ENCODE measurements around the gene TBXA2R.
A peak's percentile ranks its signal among the peaks of the same experiment; 100 is the strongest.
"Not testable (repeated sequence)": the region's sequence is repeated elsewhere in the genome, so short reads cannot be mapped to it uniquely, and the experiment has no call there.

Gene TBXA2R

DNA sequence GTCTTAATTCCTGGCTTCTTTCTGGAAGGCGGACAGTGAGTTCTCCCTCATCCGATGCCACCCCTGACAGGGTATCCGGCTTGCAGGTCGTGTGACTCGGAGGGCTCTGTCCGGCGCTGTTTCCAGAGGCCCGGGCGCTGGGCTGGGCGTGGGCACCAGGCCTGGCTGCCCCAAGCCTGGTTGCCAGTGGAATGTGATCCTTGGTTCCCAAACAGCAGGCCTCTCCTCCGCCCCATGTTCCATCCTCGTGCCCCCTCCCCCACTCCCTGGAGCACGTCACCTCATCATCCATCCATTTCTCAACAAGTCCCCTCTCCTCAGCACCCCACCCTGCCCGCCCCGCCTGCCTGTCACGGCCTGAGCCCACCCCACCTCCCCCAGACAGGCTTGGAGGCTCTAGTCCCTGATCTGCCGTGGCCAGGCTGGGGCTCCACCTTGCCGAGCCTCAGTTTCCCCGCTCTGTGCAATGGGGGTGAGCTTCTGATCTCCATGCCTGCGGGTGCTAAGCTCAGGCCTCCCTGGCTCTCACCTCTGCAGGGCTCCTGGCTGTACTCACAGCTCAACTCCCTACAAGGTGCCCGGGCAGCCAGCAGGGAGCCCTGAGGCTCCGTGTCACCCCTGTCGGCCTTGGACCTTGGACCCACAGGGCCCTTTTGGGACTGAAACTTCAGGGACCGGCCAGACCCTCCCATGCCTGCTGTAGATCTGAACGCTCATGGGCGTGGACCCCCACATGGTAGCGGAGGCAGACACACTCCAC is 2.3 kb downstream of the TBXA2R start:
- no peak for DNase-seq

DNA sequence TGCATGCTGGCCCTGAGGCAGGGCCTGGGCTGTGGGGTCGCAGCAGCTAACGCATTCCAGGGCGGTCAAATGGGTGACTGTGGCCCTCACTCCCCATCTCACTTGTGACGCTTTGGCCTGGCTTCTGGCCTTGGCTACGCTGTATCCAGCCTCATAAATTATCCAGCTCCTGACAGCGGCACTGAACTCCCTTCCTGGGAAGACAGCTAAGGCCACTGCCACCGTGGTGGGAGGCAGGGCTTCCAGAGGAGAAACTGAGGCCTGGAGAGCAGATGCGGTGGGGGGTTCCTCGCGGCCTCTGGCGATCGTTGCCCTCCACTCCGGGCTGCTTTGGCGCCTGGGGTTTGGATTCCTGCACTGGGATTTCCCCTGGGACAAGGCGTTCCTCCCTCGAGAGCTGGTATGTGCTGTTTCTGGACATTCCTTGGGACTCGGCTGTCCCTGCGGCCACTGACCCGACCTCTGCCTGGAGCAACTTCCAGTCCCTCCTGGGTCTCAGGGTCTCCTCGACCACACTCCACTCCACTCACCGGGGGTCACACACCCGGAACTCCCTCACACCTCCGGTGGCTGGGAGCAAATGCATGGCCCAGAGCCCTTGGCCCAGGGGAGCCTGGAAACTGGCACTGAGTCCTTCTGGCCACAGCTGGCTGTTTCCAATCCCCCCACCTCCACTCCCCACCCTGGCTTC is 3.4 kb downstream of the TBXA2R start:
- no peak for DNase-seq

DNA sequence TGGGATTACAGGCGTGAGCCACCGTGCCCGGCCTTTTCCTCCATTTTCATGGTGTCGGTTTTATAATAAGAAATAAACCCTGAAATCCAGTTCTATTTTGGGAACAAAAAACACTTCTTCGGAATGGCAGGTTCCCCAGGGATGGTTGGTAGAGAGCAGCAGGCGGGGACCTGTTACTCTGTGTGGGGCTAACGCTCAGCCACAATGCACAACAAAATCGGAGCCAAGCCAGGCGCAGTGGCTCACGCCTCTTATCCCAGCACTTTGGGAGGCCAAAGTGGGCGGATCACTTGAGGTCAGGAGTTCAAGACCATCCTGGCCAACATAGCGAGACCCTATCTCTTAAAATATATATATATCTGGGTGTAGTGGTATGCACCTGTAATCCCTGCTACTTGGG is 5.7 kb downstream of the TBXA2R start:
- no peak for DNase-seq

DNA sequence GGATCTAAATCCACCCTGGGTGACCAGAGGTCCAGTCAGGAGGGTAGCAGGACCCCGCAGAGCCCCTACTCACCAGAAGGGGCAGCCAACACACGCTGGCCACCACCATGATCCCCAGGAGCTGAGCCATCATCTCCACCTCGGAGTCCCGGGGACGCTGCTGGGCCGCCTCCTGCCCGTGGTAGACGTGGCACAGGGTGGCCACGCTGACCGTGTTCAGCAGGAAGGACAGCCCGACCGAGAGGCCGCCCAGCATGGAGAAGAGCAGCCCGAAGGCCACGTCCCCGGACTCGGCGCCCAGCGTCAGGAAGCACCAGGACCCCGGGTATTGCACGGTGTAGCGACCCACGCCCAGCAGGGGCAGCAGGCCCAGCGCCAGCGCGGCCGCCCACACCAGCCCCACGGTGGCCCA is 6.9 kb downstream of the TBXA2R start:
- DNase-seq = no peak

DNA sequence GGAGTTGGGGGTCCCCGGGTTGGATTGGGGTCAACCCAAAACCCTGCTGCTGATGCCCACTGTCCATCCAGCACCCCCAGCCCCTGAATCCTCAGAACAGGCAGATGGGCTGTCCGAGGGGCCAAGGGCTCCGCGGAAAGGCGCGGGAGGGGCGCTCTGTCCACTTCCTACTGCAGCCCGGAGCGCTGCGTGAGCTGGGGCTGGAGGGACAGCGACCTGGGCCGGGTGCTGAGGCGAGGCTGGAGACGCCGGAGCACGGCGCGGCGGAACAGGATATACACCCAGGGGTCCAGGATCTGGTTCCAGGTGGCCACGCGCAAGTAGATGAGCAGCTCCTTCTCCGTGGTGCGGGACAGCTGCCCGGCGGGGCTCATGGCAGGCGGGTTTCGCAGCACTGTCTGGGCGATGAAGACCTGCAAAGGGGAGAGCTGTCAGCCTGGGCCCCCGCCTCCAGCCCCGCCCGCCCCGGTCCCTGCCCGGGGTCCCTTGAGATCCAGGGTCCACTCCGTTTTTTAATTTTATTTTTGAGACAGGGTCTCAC is 11.1 kb downstream of the TBXA2R start:
- no peak for DNase-seq

DNA sequence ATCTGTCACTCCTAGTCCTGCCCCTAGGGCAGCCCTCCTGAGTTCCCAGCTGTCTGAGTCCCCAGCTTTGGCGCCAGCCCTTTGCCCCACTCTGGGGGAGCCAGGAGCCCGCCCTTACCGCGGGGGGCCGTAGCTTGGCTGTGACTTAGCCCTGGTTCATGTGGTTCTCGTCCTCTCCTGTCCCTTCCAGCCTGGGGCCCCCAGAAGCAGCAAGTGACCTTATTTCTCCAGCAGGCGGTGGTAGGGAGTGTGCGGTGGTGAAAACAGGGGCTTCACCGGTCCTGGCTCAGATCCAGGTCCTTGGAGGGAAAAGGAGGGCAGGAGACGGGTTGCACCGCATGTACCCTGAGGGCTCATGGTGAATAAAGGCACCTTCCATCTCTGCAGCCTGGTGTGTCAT is 13.5 kb downstream of the TBXA2R start:
- no peak for DNase-seq

DNA sequence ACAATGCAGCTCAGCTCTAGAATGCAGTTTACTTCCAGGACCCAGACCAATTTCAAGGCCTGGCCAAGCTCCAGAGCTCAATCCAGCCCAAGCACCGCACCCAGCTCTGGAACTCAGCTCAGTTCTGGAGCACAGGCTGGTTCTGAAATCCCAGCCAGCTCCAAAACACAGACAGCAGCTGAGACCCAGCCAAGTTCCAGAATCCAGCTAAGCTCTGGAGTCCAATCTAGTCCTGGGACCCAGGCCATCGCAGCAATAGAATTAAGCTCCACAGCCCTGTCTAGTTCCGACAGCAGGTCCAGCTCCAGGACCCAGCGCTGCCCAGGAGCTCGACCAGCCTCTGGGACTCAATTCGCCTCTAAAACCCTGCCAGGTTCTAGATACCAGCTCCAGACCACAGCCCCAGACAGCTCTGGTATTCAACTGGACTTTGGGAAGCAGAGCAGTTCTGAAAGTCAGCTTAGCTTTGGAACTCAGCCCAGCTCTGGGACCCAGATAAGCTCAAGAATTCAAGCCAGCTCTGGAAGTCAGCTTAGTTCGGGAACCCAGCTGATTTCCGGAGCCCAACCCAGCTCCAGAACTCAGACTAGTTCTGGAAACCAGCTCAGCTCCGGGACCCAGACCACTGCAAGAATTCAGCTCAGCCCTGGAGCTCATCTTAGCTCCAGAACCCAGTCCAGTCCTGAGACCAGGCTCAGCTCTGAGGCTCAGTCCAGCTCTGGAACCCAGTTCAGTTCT is 14.6 kb downstream of the TBXA2R start:
- no peak for DNase-seq

DNA sequence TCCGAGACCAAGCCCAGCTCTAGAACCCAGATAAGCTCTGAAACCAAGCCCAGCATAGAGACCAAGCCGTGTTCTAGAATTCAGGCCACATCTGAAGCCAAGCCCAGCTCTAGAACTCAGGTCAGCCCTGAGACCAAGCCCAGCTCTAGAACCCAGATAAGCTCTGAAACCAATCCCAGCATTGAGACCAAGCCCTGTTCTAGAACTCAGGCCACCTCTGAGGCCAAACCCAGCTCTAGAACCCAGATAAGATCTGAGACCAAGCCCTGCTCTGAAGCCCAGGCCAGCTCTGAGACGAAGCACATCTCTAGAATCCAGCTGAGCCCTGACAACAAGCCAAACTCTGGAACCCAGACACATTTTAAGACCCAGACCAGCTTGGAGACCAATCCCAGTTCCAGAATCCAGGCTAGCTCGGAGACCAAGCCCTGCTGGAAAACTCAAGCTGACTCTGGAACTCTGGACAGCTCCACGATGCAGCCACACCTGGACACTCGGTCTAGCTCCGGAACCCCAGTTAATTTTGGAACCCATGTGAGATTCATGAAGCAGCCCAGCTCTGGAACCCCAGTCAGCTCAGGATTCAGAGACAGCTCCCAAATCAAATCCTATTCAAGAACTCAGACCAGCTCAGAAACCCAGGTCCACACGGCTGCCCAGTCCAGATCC is 15.6 kb downstream of the TBXA2R start:
- DNase-seq = no peak

DNA sequence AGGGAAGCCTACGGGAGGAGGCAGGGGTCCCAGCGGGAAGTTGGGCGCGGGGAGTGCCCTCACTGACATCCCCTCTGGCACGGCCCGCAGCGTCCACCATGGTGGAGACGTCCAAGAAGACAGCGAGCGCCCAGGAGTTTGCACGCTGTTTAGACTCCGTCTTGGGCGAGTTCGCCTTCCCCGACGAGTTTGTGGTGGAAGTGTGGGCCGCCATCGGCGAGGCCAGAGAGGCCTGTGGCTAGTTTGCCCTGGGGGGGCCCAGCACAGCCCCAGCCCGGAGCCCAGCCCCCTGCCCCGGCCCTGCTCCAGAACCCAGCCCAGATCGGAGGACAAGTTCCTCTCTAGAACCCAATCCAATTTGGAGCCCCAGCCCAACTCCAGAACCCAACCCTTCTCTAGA is 16.7 kb downstream of the TBXA2R start:
- DNase-seq = no peak

DNA sequence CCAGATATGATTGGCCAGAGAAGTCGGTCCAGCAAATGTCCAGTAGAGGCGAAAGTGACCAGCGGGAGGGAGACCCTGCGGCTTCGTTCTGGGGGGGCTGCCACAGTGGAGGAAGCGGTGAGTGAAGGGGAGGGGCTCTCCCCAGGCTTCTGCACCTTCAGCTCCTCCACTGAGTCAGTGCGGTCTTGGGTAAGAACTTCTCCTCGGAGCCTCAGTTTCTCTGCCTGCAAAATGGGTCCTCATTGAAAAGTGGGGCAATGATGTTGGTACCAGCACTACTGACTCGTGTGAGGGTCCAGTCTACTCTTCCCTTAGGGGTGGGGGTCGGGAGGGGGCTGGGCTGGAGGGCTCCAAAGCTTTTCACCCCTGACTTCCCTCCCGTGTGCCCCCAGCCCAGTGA is 17.2 kb downstream of the TBXA2R start:
- DNase-seq = no peak

DNA sequence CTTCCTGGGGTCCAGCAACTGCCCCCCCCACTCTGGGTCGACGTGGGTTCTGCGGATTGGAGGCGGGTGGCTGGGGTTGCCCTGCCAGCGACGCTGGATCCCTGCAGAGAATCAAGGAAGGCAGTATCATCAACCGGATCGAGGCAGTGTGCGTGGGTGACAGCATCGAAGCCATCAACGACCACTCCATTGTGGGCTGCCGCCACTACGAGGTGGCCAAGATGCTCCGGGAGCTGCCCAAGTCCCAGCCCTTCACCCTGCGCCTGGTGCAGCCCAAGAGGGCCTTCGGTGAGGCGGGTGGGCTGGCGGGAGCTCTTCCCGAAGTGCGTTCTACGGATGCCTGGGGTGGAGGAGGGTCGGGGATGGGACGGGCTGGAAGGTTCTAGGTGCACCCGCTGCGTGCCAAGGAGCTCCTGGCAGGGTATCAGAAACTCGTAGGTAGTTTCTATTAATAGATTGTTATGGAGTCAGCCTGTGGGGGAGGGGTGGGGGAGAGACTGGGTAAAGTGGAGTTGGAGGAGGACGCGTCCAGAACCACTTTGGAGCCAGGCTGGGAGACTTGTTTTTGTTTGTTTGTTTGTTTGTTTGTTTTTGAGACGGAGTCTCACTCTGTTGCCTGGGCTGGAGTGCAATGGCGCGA is 19.8 kb downstream of the TBXA2R start:
- DNase-seq = no peak

DNA sequence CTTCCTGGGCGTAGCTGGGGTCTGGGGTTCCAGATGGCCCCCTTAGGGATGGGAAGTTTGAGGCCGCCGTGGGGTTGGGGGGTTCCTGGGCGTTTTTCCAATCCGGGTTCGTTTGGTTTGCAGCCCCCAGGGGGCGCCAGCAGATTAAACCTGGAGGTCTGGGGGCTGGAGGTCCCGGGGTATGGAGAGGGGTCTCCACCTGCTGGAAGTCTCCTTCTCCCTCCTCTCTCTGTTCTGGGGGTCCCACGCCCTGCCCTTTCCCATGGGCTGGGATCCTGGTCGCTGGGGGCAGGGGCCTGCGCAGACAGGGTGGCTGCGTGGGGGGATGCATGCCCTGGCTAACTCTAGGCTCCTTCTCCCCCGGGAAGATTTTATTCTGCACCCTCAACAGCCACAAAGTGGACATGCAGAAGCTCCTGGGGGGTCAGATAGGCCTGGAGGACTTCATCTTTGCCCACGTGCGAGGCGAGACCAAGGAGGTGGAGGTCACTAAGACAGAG is 20.5 kb downstream of the TBXA2R start:
- DNase-seq = no peak

DNA sequence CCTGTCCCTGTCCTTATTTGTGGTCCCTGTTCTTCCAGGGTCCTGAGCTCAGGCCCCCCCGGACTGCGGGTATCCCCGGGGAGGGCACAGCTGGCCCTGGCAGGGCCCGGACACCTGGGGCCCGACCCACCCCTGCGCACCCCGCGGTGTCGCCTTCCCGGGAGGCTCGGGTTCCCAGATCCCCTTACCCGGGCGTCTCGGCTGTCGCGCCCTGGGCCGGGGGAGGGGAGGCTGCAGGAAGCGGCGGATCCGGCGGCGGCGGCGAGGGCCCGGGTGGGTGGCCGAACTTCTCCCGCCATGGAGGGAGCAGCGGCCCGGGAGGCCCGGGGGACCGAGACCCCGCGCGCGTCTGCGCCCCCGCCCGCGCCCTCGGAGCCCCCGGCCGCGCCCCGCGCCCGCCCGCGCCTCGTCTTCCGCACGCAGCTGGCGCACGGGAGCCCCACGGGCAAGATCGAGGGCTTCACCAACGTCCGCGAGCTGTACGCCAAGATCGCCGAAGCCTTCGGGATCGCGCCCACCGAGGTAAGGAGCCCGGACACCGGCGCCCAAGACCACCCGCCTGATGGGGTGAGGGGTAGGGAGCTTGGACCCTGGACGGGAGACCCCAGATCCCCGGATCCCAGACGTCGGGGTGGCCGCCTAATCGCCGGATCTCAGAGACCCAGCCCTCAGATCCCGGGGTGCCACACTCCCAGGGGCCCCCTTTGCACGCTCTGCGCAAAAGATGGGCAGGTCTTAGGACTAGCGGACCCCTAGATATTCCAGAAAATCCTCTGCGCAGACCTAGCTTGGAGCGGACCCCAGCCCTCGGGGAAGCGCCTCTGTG is 21.2 kb downstream of the TBXA2R start, which contains the start of gene GIPC3:
GIPC3 (plus strand) TSS at position 178 of the 826 bp plus-strand sequence; CDS start at position 298, 120 bp downstream.
- no peak for DNase-seq

DNA sequence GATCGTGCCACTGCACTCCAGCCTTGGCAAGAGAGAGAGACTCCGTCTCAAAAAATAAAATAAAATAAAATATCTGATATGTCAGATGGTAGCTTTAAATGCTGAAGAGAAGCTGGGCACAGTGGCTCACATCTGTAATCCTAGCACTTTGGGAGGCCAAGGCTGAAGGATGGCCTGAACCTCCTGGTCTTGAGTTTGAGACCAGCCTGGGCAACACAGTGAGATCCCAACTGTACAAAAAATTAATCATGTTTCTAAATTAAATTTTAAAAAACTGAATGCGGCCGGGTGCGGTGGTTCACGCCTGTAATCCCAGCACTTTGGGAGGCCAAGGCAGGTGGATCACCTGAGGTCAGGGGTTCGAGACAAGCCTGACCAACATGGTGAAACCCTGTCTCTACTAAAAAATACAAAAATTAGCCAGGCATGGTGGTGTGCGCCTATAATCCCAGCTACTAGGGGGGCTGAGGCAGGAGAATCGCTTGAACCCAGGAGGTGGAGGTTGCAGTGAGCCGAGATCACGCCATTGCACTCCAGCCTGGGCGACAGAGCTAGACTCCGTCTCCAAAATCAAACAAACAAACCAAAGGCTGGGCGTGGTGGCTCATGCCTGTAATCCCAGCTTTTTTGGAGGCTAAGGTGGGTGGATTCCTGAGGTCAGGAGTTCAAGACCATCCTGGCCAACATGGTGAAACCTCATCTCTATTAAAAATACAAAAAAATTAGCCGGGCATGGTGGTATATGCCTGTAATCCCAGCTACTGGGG is 22.5 kb downstream of the TBXA2R start:
- not testable (repeated sequence) for DNase-seq

DNA sequence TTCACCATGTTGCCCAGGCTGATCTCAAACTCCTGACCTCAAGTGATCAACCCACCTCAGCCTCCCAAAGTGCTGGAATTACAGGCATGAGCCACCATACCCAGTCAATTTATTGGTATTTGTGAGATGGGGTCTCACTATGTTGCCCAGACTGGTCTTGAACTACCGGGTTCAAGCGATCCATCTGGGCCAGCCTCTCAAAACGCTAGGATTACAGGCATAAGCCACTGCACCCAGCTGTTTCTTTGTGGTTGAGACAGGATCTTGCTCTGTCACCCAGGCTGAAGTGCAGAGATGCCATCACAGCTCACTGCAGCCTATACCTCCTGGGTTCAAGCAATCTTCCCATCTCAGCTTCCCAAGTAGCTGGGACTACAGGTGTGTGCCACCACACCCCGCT is 24.9 kb downstream of the TBXA2R start:
- DNase-seq = not testable (repeated sequence)

DNA sequence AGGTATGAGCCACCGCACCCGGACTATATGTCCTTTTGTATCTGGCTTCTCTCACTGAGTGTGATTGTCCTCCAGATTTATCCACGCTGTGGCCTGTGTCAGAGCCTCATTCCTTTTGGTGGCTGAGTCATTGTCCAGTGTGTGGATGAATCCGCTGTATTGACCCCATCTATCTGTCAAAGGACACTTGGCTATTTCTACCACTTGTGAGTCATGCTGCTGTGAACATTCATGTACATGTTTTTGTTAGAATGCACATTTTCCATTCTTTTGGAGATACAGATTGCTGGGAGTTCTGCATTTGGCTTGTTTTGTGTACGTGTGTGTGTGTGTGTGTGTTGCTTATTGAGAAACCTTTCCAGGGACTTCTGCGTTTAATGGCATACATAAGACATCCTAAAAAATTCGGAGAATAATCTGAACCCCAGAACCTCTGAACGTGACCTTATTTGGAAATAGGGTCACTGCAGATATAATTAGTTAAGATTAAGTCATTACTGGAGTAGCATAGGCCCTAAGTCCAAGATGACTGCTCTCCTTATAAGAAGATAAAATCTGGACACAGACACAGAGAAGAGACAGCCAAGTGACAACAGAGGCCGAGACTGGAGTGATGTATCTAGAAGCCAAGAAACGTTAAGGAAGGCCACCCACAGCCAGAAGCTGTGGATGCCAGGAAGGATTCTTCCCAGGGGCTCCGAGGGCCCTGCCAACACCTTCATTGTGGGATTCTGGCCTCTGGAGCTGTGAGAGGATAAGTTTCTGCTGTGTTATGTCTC is 26.3 kb downstream of the TBXA2R start:
- peak; percentile 27 for DNase-seq

DNA sequence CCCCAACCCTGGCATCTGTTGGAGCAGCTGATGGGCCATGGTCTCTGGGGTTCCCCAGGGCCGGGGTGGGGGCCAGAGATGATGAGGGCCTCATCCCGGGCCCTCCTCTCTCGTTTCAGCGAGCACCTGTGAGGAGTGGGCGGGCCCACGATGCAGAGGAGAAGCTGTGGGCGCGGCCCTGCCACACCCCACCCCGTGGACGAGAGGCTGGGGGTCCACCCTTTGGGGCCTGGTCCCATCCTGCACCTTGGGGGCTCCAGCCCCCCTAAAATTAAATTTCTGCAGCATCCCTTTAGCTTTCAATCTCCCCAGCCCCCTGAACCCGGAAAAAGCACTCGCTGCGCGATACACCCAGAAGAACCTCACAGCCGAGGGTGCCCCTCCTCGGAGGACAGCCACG is 28.3 kb downstream of the TBXA2R start:
- DNase-seq = no peak

DNA sequence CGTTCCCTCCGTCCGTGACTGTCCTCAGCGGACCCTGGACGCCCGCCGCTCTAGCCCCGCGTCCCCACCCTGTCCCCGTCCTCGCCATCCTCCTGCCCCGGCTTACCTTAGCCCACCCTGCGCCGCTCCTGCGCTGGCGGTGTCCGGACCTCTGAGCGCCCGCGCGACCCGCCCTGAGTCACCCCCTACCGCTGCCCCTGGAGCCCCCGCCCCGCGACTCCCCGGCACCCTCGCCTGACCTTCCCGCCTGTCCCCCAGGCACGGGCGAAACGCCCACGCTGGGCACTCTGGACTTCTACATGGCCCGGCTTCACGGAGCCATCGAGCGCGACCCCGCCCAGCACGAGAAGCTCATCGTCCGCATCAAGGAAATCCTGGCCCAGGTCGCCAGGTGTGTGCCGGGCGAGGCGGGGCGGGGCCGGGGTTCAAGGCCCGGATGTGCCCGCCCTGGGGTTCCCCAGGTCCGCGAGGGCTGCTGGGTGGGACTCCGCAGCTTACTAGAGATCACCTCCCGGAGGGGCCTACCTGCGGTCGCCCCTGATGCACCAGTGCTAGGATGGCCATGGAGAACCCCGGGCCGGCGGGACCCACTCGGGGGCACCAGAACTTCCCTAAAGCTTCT is 28.8 kb downstream of the TBXA2R start:
- DNase-seq = no peak

Measured in NCI-H226 (cell line).